Keratinocyte (primary cell): Measurements from ENCODE around the gene SERBP1. TPM values are rescaled to one million over a fixed set of nuclear protein-coding genes. Genes with fewer than 3 reads are reported as not detected.

ENCODE experiments used
- DNase-seq: peaks from one replicate; pipeline ENCODE4 v3.0.0-alpha.2; 2011; ENCODE audit warnings: low read depth, missing footprints, low spot score
- FAIRE-seq: peaks from 2 replicates; lab custom pipeline; 2011; peaks lifted over from hg19 to GRCh38; lab: Jason Lieb, UNC
- H2AFZ ChIP-seq: 2 replicates; pipeline ENCODE4 v1.6.0; 2012; ENCODE audit warnings: low read length, control low read depth, inconsistent platforms; ENCODE audit not compliant: control insufficient read depth
- H3K27ac ChIP-seq: 2 replicates; pipeline ENCODE4 v1.5.1; 2011; ENCODE audit warnings: low read length; ENCODE audit not compliant: control insufficient read depth, insufficient read depth
- H3K27me3 ChIP-seq: 3 replicates; pipeline ENCODE4 v1.6.0; 2011; ENCODE audit warnings: low read length; ENCODE audit not compliant: control insufficient read depth, insufficient read depth; ENCODE audit errors: extremely low read depth
- H3K36me3 ChIP-seq, 2 experiments: 2 replicates in 1 of 2; 3 replicates in 1 of 2; pipeline ENCODE4 v1.5.1; 2011; ENCODE audit warnings: low read length in 2 of 2, mild to moderate bottlenecking in 1 of 2; ENCODE audit not compliant: control insufficient read depth in 2 of 2, insufficient read depth in 2 of 2; ENCODE audit errors: extremely low read depth in 1 of 2
- H3K4me1 ChIP-seq: 3 replicates; pipeline ENCODE4 v1.5.1; 2011; ENCODE audit warnings: low read length; ENCODE audit not compliant: control insufficient read depth, insufficient read depth; ENCODE audit errors: extremely low read depth
- H3K4me2 ChIP-seq: 3 replicates; pipeline ENCODE4 v1.6.0; 2011; ENCODE audit warnings: low read depth, low read length; ENCODE audit not compliant: control insufficient read depth, insufficient read depth; ENCODE audit errors: extremely low read depth
- H3K4me3 ChIP-seq, 3 experiments: fragments of 200-600 bp in 1 of 3; sonication (generic) in 1 of 3; 2 replicates in 2 of 3; 3 replicates in 1 of 3; pipeline ENCODE4 v1.5.1; 2011 to 2016; ENCODE audit warnings: low read length in 3 of 3, mild to moderate bottlenecking in 3 of 3, control low read depth in 2 of 3, inconsistent platforms in 1 of 3, low read depth in 1 of 3, mixed read lengths in 1 of 3, mixed run types in 1 of 3, moderate library complexity in 1 of 3; ENCODE audit not compliant: control insufficient read depth in 2 of 3, insufficient read depth in 2 of 3; ENCODE audit errors: extremely low read depth in 1 of 3
- H3K79me2 ChIP-seq: 2 replicates; pipeline ENCODE4 v1.6.0; 2012; ENCODE audit warnings: low read length; ENCODE audit not compliant: control insufficient read depth, insufficient read depth
- H3K9ac ChIP-seq: 3 replicates; pipeline ENCODE4 v1.6.0; 2011; ENCODE audit warnings: low read length; ENCODE audit not compliant: control insufficient read depth, insufficient read depth; ENCODE audit errors: extremely low read depth
- H3K9me1 ChIP-seq: 3 replicates; pipeline ENCODE4 v1.6.0; 2011; ENCODE audit warnings: low read length; ENCODE audit not compliant: control insufficient read depth, insufficient read depth; ENCODE audit errors: extremely low read depth
- H3K9me3 ChIP-seq: 2 replicates; pipeline ENCODE4 v1.5.1; 2012; ENCODE audit warnings: low read depth, low read length; ENCODE audit not compliant: control insufficient read depth
- H4K20me1 ChIP-seq: 3 replicates; pipeline ENCODE4 v1.6.0; 2011; ENCODE audit warnings: low read length; ENCODE audit not compliant: control insufficient read depth, insufficient read depth; ENCODE audit errors: extremely low read depth
- CTCF ChIP-seq, 3 experiments: IDR thresholded peaks in 1 of 3; conservative IDR thresholded peaks in 1 of 3; optimal IDR thresholded peaks in 1 of 3; 2 replicates in 2 of 3; 3 replicates in 1 of 3; pipeline versions ENCODE3 to v1.5.1; 2011; ENCODE audit warnings: low read length in 3 of 3, mild to moderate bottlenecking in 3 of 3, moderate library complexity in 2 of 3, control low read depth in 1 of 3, inconsistent platforms in 1 of 3; ENCODE audit not compliant: insufficient read depth in 2 of 3; ENCODE audit errors: extremely low read depth in 1 of 3
- EZH2 ChIP-seq: IDR thresholded peaks from one replicate; pipeline ENCODE4 v1.6.1; 2012; ENCODE audit warnings: inconsistent platforms, mild to moderate bottlenecking, low read length, moderate library complexity
- dilution Hi-C: fragments of 300-500 bp; cut with MboI; formaldehyde crosslinking; loops from one replicate; pipeline ENCODE4 v1.7.0; 2020; ENCODE audit warnings: low sequenced_read_pairs; ENCODE audit not compliant: extremely low pct_ligation_motif_present
- polyA plus RNA-seq, 5 experiments: library from polyadenylated mRNA; depleted of rRNA in 3 of 5; stranded (reverse) in 3 of 5; stranded (forward) in 1 of 5; unstranded in 1 of 5; fragments of >200 nt; gene quantifications; 1 replicate in 1 of 5; 2 replicates in 3 of 5; 3 replicates in 1 of 5; pipeline versions ENCODE4 v1.2.1 to v1.2.3, GENCODE V29; 2011 to 2012; ENCODE audit warnings: missing spikeins in 2 of 5, low read depth in 1 of 5, low replicate concordance in 1 of 5

SERBP1 gene
- polyA plus RNA-seq, 1 donor (not counting 4 experiments of a cell fraction or from before 2014, with no cell fraction given), result 352 TPM

GRCh38 chr1:67434491-67434890, 4.3 kb upstream of the SERBP1 start:
- H3K4me2 ChIP-seq, result no peak overlapping the region
- H3K9me3 ChIP-seq, result no peaks in the 10 kb centered on the region
- H3K9ac ChIP-seq, result no peak overlapping the region
- peaks cover 8% of the 10 kb centered on the region for H3K79me2 ChIP-seq
- FAIRE-seq, result no peak
- no peaks in the 10 kb centered on the region for H3K36me3 ChIP-seq
- no peak for TF ChIP-seq EZH2
- no peak for TF ChIP-seq CTCF (optimal IDR thresholded peaks at IDR 0.05 in 1 of 3, IDR thresholded peaks at IDR 0.05 in 1 of 3, conservative IDR thresholded peaks at IDR 0.05 in 1 of 3; ENCODE audit: extremely low read depth in 1 of 3, insufficient read depth in 2 of 3, low read length in 3 of 3)
- H3K4me1 ChIP-seq, result peaks cover 22% of the 10 kb centered on the region
- H2AFZ ChIP-seq, result no peak overlapping the region
- no peak overlapping the region for H3K4me3 ChIP-seq
- no peaks in the 10 kb centered on the region for H3K9me1 ChIP-seq
- no peak for DNase-seq
- H4K20me1 ChIP-seq, result no peaks in the 10 kb centered on the region
- no peak overlapping the region for H3K27ac ChIP-seq
- dilution Hi-C loops, result no loop called here
- no peaks in the 10 kb centered on the region for H3K27me3 ChIP-seq

GRCh38 chr1:67433837-67434236, 3.6 kb upstream of the SERBP1 start:
- H3K9ac ChIP-seq, result no peak overlapping the region
- no peak for FAIRE-seq
- H3K4me2 ChIP-seq, result no peak overlapping the region
- no peak overlapping the region for H3K4me3 ChIP-seq
- TF ChIP-seq EZH2 (no peak), CTCF (optimal IDR thresholded peaks at IDR 0.05 in 1 of 3, IDR thresholded peaks at IDR 0.05 in 1 of 3, conservative IDR thresholded peaks at IDR 0.05 in 1 of 3; ENCODE audit: extremely low read depth in 1 of 3, insufficient read depth in 2 of 3, low read length in 3 of 3) (no peak)
- H3K9me1 ChIP-seq, result no peaks in the 10 kb centered on the region
- peaks cover 14% of the 10 kb centered on the region for H3K79me2 ChIP-seq
- H3K27ac ChIP-seq, result no peak overlapping the region
- DNase-seq, result no peak
- H3K4me1 ChIP-seq, result peaks cover 19% of the 10 kb centered on the region
- dilution Hi-C loops, result no loop called here
- H3K9me3 ChIP-seq, result no peaks in the 10 kb centered on the region
- H3K36me3 ChIP-seq, result peaks cover 3 to 5% of the 10 kb centered on the region in 2 experiments
- no peak overlapping the region for H2AFZ ChIP-seq
- H3K27me3 ChIP-seq, result no peaks in the 10 kb centered on the region
- H4K20me1 ChIP-seq, result peaks cover 5% of the 10 kb centered on the region
